Activated naive CD4-positive, alpha-beta T cell treated with anti-CD3 and anti-CD28 coated beads, Interleukin-2, amount 50 U/mL, for 72 hours (primary cell): Measurements from ENCODE around the gene TMEM229B. TPM values are rescaled to one million over a fixed set of nuclear protein-coding genes. Genes with fewer than 3 reads are reported as not detected.

Source experiments
- ATAC-seq, 2 donors: fragments of 150-1000 bp; cut with Tn5 transposase; 2 replicates each; pipeline ENCODE4 v1.10.0; 2021; ENCODE audit warnings: mild to moderate bottlenecking in 2 of 2, moderate library complexity in 2 of 2
- DNase-seq, 2 donors: peaks; one replicate each; pipeline ENCODE4 v3.0.0; 2021 to 2022; ENCODE audit warnings: low spot score in 2 of 2
- H3K27ac Mint-ChIP-seq, 2 donors: one replicate each; pipeline ENCODE4 v1.8.0; 2022; ENCODE audit warnings: mild to moderate bottlenecking in 2 of 2, mixed read lengths in 2 of 2
- H3K36me3 Mint-ChIP-seq, 2 donors: one replicate each; pipeline ENCODE4 v1.8.0; 2022; ENCODE audit warnings: mixed read lengths in 2 of 2
- H3K9me3 Mint-ChIP-seq, 2 donors: one replicate each; pipeline ENCODE4 v1.8.0; 2022; ENCODE audit warnings: mixed read lengths in 2 of 2
- total RNA-seq, 2 donors: library from RNA; stranded (reverse); gene quantifications; one replicate each; pipeline ENCODE4 v1.2.3, GENCODE V29; 2022

Gene TMEM229B
- total RNA-seq, 2 donors from 2014 or later: 0.93 to 1.0 TPM

GRCh38 chr14:67426161-67426560, 62.4 kb downstream of the TMEM229B start:
- no peaks in the 10 kb centered on the region for H3K36me3 Mint-ChIP-seq
- ATAC-seq: no peak
- no peak overlapping the region for H3K27ac Mint-ChIP-seq

GRCh38 chr14:67425608-67426007, 62.9 kb downstream of the TMEM229B start:
- Mint-ChIP-seq H3K36me3 (no peaks in the 10 kb centered on the region), H3K27ac (no peak overlapping the region), H3K9me3 (no peaks in the 10 kb centered on the region)
- ATAC-seq (no peak), DNase-seq (no peak)

More at GRCh38 chr14:67426161-67426560, 62.4 kb downstream of the TMEM229B start:
- H3K9me3 Mint-ChIP-seq: no peaks in the 10 kb centered on the region
- DNase-seq: no peak

- Mint-ChIP-seq H3K27ac (no peak overlapping the region), H3K36me3 (no peaks in the 10 kb centered on the region), H3K9me3 (no peaks in the 10 kb centered on the region)
- DNase-seq (no peak), ATAC-seq (no peak)
These were observed 64.0 kb downstream of the TMEM229B start for GRCh38 chr14:67424539-67424938.

GRCh38 chr14:67423424-67423823, 65.1 kb downstream of the TMEM229B start:
- DNase-seq: no peak
- Mint-ChIP-seq H3K36me3 (no peaks in the 10 kb centered on the region), H3K27ac (no peak overlapping the region), H3K9me3 (no peaks in the 10 kb centered on the region)
- ATAC-seq: no peak

- Mint-ChIP-seq H3K9me3 (no peaks in the 10 kb centered on the region), H3K36me3 (no peaks in the 10 kb centered on the region), H3K27ac (no peak overlapping the region)
- ATAC-seq (no peak), DNase-seq (no peak)
These were observed 66.9 kb downstream of the TMEM229B start for GRCh38 chr14:67421356-67422224.

Other genes with a start within 250 kb of the TMEM229B start
- gene PALS1, start 247.3 kb downstream of the TMEM229B start, total RNA-seq: 1 to 10 TPM; 8.7 to 9.7 TPM
- gene ATP6V1D, start 128.9 kb downstream of the TMEM229B start, total RNA-seq: 10 to 100 TPM; 24.3 to 28.4 TPM
- gene EIF2S1, start 128.4 kb downstream of the TMEM229B start, total RNA-seq: 100 to 1,000 TPM; 139 to 176 TPM
- 1 to 10 TPM; 3.3 to 6.5 TPM for gene PLEK2, start 76.6 kb downstream of the TMEM229B start, total RNA-seq
- gene PLEKHH1, start 44.6 kb upstream of the TMEM229B start, total RNA-seq: 1 to 10 TPM; 1.1 to 9.1 TPM
- 10 to 100 TPM; 15.6 to 27.6 TPM for gene PIGH, start 111.5 kb upstream of the TMEM229B start, total RNA-seq
- 10 to 100 TPM; 22.4 to 41.5 TPM for gene ARG2, start 131.2 kb upstream of the TMEM229B start, total RNA-seq
- gene VTI1B, start 185.9 kb upstream of the TMEM229B start, total RNA-seq: 10 to 100 TPM; 24.7 to 71.1 TPM
- 10 to 100 TPM; 41.5 to 54.6 TPM for gene RDH11, start 207.0 kb upstream of the TMEM229B start, total RNA-seq
- gene RDH12, start 213.2 kb upstream of the TMEM229B start, total RNA-seq: not detected